NCI-H1092 (cell line): ENCODE measurements around the gene NXPH1.

Experiments used
- DNase-seq: peaks from one replicate; lab custom pipeline; 2025; lab: John Stamatoyannopoulos, UW

NXPH1 gene

DNA sequence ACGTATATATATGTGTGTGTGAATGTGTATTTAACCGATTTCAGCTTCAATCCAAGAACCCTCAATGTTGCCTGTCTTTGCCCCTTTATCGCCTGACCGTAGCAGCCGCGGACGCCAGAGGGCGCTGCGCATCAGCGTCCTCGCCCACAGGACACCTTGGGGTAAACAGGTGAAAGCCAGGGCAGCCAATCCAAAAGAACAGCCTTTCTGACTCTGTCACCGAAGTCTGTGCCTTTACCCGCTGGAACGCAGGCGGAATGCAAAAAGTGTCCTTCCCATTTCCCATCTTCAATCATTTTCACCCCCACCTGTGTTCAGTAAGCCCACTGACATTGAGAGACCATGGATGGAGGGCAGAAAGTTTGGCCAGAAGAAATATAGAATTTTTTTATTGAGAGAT is 3.6 kb downstream of the NXPH1 start:
- DNase-seq, result peak; percentile 51

DNA sequence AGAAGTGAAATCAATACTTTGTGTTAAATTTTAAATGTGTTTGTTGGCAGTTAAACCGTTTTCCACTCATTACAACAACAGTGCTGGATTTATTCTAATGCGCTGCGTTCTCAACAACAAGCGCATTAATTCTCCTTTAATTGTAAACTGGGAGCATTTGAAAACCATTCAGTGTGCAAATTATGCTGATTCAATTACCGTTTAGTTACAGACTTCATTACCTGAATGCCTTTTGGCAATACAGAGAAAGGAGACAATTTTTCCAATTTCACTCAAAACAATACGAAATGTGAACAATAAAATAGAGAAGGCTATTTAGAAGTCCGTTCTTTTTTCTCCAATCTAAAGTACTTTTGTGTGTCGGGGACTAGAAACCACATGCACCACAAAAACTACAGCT is 4.2 kb downstream of the NXPH1 start:
- no peak for DNase-seq

DNA sequence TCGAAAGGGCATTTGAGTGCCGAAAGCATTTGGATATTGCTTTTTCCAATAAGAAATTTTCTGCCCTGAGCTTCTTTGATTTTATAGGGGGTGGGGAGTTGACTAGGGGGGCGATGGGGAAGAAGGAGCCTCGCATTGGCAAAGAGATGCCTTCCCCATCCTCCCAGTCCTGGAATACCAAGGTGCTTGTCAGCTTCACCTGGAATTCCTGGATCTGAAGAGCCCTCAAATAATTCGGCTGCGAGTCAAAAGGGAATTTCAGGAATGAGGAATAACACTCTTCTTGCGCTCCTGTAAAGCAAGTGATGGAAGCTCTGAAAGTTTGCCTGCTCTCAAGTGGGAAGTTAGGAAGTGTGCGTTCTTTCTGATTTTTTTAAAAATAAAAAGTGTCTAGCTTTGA is 7.3 kb downstream of the NXPH1 start:
- no peak for DNase-seq

DNA sequence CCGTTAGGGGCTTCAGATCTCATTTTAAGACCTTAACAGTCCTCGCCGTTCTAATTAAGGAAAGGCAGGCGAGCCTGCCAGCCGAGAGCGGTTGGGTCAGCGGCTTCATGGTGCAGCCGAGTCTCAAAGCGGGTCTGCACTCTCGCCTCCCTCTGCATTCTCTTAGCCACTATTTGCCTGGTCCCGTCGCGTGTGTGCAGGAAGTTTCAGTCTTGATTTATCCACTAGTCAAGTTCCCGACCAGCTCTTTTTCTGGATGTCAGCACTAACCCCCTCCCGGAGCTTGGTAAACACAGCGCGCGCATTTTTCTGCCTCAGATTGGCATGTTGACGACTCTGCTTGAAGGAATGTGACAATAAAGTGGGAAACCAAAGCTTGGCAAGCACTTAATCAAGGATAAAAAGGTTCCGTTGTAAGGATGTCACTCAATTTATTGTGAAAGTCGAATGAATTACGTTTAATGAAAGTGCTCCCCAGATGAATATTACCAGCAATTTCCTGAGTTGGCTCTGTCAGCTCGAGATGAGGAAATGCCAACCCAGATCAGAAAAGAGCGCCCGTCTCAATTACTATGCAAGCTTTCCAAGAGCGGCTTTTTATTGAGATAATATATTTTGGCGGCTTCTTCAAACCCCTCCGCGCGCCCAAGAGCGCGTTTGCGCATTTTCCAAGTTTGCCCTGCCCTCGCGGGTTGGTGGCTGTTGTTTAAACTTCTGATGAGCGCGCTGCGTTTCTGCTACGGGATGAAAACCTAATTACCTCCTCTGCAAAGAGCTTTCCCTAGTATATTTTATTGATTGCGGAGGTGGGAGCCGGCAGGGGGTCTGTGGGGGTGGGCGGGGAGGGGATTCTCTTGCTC is 7.9 kb downstream of the NXPH1 start:
- no peak for DNase-seq

DNA sequence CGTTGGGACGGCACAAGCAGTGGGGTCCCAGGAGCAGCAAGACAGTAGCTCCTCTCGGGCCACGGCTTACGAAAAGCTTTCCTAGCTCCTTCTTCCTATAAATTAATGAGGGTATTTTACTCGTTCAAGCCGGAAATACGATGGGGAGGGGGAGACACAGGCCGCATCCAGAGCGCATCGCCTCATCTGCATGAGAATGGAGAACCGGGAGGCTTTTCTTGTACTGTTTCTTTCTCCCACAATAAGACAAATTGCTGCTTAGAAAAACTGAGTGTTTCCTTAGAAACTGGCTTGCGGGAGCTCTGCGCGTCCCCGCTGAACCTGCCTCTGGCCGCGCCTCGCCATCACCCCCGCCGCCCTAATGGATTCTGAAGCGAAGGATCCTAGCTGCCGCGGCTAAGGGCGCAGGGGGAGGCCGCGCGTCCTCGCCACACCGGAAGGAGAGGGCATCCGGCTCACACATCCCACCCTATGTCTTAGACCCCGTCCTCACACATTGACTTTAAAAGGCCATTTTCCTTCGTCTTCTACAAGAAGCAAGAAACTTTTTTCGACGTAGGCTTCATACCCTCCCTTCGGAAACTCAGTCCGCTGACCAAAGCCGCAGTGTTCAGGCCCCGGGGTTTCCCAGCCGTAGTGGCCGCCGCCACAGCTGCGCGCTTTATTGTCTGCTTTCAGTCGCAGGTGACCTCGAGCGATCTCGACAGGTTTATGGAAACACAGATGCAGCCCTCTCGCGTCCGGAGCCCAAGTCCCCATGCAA is 8.8 kb downstream of the NXPH1 start:
- no peak for DNase-seq

DNA sequence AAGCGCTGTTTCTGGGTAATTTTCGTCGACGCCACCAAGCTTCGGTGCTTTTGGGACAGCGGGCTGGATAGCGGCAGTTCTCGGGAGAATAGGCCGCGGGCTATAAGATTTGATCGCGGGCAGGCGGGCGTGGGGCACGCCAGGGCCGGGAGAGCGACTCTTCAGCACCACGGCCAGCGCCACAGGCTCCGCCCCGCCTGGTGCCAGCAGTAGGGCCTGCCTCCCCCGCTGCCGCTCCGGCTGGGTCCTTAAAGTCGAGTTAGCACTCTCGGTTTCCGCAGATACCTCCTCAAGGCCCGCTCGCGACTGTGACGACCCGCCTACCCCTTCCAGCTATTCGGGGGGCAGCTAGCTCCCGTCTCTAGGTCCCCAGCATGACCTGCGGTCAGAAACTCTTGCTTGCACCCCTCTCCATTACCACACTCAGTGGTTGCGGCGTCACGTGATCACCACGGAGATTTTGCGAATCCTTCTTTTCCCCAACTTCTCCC is 9.4 kb downstream of the NXPH1 start:
- no peak for DNase-seq

DNA sequence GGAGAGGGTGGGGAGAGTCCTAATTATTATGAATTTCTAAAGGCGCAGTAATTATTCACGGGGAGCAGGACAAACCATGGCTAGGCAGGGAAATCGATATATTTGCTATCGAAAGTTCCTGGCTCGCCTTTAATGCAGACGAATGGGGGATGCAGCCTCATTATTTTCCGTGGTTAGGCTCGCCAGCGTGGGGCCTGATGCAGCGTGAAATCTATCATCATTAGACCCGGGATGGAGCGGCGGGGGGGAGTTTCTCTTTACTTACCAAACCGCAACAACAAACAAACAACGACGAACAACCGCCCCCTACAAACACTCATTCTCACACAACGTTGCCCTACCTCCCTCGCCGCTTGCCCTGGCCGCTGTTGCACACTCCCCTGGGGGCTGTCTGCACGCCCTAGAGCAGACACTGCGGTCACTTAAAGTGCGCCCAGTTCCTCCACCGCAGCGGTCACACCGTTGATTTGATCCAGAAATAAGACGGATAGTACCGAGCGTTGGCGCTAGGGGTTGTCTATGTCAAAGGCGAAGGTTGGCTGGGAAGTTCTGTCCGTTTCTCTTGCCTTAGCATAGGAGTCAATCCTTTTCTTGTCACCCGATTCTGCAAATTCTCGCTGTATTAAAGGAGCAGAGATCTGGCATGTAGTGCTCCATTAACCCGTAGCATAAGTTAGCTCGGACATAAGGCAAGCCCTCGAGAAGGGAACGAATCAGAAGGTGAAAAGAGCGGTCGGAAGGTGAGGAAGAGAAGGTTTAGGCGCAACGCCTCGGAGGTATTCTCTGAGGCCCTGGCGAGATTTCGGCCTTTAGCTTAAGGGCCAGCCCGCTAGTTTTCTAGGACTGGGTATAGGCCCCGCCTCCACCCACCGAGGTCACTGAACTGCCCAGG is 10.4 kb downstream of the NXPH1 start:
- no peak for DNase-seq

DNA sequence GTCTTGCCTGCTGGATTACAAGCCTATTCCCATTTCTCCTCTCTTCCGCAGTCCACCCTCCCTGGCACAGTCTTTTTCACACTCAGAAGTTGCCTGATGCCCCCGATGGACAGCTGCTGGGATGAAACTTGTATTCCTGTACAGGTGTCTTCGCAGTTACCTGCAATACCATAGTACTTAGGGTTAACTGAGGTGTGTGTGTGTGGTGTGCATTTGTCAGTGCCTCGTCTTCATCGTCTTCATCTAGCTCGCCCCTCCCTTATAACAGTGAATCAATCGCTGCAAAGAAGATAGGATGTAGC is 11.0 kb downstream of the NXPH1 start:
- DNase-seq, result no peak

DNA sequence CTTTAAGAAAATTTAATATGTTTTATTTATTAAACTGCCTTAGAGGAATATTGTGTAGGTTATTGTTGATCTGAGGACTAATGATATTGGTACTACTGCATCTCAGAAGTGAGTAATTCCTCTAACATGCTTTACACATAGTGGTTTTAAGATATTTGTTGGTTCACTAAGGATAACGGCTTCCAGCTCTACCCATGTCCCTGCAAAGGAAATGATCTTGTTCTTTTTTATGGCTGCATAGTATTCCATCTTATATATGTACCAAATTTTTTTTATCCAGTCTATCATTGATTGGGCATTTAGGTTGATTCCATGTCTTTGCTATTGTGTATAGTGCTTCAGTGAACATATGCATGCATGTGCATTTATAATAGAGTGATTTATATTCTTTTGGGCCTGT is 20.1 kb downstream of the NXPH1 start:
- no peak for DNase-seq

DNA sequence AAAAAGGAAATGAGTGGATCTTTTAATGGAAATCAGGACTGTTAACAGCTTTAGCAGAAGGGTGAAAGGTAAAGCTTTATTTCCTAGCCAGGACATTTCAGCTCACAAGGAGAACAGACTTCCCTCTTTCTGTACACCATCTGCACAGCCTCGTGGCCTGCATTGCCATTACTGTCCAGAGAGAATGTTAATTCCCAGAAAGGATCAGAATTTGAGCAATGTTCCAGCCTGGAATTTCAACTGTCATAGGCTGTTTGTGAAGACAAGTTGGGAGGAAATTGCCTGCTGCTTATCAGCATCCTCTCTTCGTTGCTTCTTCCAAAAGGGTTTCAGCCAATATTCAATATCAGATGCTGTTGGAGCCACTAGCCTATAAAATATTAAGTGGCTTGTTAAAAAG is 22.0 kb downstream of the NXPH1 start:
- no peak for DNase-seq

DNA sequence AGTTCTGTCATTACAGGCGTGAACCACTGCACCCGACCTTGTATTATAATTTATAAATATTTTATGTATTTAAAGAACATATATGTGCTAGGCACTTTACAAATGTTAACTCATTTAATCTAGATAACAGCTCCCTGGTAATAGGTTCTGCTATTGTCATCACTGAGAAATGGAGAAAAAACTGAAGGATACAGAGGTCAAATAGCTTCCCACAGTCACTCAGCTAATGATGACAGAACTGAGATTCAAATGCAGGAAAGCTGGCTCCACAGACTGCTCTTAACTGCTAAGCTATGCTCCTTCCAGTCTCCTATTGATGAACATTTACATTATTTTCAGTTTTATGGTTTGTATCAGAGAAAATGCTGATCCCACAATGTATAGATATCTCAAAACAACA is 28.9 kb downstream of the NXPH1 start:
- no peak for DNase-seq

DNA sequence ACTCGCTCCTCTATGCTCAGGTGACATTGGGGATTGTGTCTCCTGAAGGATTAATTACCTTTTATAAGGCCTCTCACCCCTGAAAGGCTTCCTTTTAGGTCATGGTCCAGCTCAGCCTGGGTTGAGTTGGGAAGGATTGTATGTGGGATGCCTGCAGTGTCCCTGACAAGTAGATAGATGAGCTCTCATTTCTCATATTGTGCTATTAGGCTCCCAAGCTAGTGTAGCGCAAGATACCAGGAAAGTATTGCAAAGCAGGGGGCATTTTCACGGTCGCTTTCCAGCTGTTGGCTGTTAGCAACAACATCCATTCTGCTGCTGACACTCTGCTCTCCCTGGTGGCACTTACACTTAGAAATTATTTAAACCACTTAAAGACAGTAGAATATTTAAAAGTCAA is 31.9 kb downstream of the NXPH1 start:
- DNase-seq, result no peak

DNA sequence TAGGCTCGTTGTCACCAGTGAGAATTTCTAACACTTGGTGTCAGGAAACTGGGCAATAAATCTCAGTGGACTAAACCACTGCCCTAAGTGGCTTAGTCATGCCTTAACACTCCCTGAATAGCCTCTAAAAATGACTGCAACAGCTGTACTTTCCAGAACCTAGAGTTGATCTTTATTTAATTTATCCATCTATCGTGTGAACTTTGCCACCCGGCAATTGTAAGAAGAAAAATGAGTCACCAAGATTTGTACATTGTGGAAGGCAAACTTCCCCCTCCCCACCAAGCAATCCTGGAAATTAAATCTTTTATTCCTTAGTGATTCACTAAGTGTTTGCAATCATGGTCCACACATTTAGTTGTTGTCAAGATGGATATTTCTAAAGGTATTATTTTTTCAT is 47.1 kb downstream of the NXPH1 start:
- DNase-seq, result no peak

DNA sequence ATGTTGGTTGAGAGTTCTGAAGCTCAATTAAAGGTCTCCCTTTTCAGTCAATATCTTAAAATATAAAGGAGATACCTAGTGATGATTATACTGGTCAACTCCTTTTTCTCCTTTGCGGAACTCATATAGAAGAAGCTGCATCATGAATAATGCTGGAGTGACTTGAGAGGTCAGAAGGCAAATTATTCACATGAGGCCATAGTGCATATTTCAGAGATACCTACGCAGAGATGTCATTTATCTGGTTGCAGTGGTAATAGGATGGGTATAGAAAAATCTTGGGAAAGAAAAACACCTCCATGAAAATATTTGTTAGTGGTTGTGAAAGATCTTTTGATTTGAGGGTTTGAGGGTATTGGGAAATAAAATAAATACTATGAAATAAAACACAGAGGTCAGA is 47.7 kb downstream of the NXPH1 start:
- no peak for DNase-seq

DNA sequence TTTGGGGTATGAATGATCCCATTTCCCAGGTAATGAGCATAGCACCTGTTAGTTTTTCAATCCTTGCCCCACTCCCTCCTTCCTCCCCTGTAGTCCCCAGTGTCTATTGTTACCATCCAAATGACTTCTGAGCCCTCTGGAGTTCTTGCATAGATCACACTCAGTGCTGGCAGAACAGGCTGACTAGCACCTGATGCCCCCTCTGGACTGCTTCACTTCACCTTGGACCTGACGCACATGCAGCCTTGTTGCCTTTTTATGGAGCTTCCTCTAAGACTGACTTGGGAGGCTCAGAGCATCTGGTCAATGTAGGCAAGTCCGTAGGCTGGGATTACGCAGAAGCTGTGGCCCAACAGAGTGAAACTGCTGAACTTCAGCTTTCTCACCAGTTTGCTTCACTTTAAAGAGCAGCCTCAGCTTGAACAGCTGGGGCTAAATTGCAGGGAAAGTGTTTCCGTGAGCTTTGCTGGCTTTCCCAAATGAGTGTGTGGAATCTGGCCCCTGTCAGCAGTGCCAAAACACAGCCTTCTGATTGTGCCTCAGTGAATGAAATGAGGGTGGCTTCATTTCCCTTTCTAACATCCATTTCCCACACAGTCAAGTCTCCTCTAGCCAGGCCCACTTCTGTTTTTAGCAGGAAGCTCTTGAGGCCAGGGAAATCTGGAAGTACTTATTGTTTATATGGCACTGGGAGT is 48.5 kb downstream of the NXPH1 start:
- no peak for DNase-seq

DNA sequence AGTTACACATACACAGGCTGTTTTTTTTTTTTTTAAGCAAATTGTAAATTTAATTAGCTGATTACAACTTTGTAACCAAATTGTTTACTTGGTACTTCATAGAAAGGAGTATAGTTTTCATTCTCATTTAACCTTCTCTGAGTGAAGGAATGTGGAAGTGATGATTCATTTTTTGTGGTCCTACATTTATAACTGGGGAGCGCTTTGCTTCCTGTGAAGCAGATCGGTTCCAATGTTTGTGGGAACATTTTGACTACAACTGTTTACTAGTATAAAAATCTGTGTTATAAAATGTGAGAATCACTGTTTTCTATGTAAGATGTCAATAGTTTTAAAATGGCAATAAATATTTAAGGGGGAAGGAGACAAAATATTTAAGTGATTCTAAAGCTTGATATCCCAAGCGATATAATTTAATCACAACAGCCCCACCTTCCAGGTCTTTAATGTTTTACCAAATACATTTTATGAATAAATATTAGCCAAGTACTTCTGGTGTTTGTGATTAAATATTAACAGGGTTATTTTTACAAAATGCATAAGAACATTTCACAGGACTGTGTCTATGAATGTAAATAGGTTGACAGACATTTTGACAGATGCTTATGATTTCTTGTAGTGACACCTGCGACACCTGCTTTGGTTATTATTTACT is 57.1 kb downstream of the NXPH1 start:
- no peak for DNase-seq

DNA sequence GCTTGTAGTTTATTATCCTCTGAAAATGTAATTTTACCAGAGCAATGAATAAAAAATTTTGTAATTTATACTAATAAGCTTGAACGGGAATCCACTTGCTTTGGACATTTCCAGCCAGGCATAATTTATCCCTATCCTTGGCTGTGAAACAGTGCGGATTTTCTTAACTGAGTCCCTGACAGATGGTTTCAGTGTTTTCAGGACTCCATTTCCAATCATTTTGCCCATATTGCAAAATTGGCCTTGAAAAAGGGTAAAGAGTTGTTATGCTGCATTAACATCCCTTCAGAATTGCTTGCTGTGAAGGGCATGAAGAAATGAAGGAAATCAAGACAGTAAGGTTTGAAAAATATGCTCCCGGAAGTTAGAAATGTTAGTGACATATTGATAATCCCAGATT is 57.7 kb downstream of the NXPH1 start:
- DNase-seq, result no peak

DNA sequence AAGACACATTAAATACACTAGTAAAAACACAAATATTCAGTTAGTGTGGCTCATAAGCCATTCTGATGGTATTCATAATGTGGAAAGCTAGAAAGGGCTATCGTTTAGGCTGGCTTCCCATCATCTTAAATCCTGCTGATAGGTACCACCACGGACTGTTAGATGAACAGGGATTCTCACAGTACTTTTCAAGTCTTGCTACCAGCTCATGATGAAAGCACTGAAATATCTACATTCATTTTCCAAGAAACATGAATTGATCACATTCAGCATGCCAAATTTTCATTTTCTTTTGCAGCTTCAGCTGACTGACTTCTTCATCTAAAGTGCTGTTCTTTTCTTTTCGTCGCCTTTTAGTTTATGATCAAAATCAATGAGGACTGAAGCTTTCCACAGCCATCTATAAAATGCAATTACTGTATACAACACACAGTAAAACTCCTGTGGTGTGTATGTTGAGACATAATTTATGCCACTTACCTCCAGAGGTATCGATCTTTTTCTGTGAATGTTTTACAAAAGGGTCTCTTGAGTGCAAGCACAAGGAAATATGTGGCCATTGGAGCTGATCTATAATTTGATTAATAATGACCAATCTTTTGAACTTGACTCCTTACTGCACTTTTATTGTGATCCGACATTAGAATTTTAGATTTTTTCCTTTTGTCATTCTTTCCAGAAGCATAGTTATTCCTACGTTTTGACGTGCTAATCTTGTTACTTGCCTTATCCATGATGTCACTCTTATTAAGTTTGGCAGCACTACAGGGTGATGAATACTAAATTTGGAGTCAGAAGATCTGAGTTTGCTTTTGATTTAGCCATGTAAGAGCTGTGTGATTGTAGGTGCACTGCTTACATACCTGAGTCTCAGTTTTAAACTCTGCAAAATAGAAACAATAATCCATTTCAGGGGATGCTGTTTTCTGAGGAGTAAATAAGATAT is 58.4 kb downstream of the NXPH1 start:
- no peak for DNase-seq

DNA sequence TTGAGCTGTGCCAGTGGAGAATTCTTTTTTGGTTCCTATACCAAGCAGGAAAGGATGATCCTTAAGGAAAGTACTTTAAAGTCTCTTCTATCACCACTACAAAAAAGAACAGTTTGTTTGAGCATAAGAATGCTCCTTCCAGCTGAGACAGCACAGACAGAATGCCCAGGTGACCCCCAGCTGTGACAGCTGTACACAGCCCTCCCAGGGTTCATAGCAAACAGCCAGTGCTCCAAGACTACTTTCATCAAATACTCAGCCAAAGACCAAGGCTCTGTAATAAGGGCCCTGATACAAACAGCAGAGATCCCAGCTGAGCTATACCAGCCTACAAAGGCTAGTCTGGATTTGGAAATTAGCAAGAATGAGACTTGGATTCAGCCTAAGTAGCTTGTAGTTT is 65.7 kb downstream of the NXPH1 start:
- no peak for DNase-seq

DNA sequence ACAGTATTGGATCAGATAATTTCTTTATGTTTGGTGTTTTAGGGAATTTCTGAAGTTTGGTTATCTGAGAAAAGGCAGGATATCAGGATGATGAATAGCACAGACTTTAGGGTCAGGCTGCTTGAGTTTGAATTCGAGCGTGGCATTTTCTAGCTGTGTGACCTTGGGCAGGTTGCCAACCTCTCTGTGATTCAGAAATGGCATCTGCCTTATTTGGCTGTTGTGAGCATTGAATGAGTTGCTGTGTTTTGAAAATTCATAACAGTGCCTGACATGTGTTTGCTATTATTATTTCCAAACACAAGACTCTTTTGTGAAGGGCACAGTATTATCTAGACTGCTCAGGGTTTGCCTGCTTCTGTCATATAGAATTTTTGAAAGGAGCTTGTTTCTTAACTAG is 66.9 kb downstream of the NXPH1 start:
- DNase-seq, result no peak
